ENCODE measurements around the gene LSM7. TPM values are rescaled to one million over a fixed set of nuclear protein-coding genes. Genes with fewer than 3 reads are reported as not detected.
A peak's percentile ranks its signal among the peaks of the same experiment; 100 is the strongest.

Gene LSM7
- total RNA-seq, 4 donors from 2014 or later, result 71.2 to 106 (median 87.5) TPM

- Histone ChIP-seq H3K36me3 (peaks cover 4% of the 10 kb centered on the region), H3K27me3 (no peaks in the 10 kb centered on the region), H3K27ac (peak overlapping the region; percentile 3), H3K4me3 (no peak overlapping the region), H3K4me1 (peaks cover 54% of the 10 kb centered on the region), H3K9me3 (no peaks in the 10 kb centered on the region)
- no peak for TF ChIP-seq POLR2AphosphoS5 (IDR thresholded peaks at IDR 0.05)
- TF ChIP-seq, protein P1, sequence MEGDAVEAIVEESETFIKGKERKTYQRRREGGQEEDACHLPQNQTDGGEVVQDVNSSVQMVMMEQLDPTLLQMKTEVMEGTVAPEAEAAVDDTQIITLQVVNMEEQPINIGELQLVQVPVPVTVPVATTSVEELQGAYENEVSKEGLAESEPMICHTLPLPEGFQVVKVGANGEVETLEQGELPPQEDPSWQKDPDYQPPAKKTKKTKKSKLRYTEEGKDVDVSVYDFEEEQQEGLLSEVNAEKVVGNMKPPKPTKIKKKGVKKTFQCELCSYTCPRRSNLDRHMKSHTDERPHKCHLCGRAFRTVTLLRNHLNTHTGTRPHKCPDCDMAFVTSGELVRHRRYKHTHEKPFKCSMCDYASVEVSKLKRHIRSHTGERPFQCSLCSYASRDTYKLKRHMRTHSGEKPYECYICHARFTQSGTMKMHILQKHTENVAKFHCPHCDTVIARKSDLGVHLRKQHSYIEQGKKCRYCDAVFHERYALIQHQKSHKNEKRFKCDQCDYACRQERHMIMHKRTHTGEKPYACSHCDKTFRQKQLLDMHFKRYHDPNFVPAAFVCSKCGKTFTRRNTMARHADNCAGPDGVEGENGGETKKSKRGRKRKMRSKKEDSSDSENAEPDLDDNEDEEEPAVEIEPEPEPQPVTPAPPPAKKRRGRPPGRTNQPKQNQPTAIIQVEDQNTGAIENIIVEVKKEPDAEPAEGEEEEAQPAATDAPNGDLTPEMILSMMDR (IDR thresholded peaks at IDR 0.05), result no peak
- no peak for TF ChIP-seq POLR2A (IDR thresholded peaks at IDR 0.05)
- no peak for TF ChIP-seq EP300 (IDR thresholded peaks at IDR 0.05)
- no peak for DNase-seq (ENCODE audit: low spot score in 2 of 2)
- 40% methylated on average over 5 of the region's 17 CpGs for WGBS
Measured at GRCh38 chr19:2332341-2333026, 4.1 kb upstream of the LSM7 start.

- TF ChIP-seq POLR2AphosphoS5 (IDR thresholded peaks at IDR 0.05) (no peak), EP300 (IDR thresholded peaks at IDR 0.05) (no peak), POLR2A (IDR thresholded peaks at IDR 0.05) (no peak)
- TF ChIP-seq, protein P1 (IDR thresholded peaks at IDR 0.05), result no peak
- no peak overlapping the region for H3K4me3 ChIP-seq
- no peaks in the 10 kb centered on the region for H3K9me3 ChIP-seq
- no peaks in the 10 kb centered on the region for H3K27me3 ChIP-seq
- no peaks in the 10 kb centered on the region for H3K36me3 ChIP-seq
- peak overlapping the region; percentile 22 for H3K27ac ChIP-seq
- H3K4me1 ChIP-seq, result peaks cover 61% of the 10 kb centered on the region
- DNase-seq (ENCODE audit: low spot score in 2 of 2), result no peak
- WGBS, result 85% methylated on average over 4 of the region's 12 CpGs
Measured at GRCh38 chr19:2331601-2332246, 3.3 kb upstream of the LSM7 start.

GRCh38 chr19:2330632-2331284, 2.4 kb upstream of the LSM7 start:
- no peaks in the 10 kb centered on the region for H3K9me3 ChIP-seq
- WGBS, result 34% methylated on average over 3 of the region's 20 CpGs
- H3K4me3 ChIP-seq, result no peak overlapping the region
- DNase-seq (ENCODE audit: low spot score in 2 of 2), result no peak
- no peak for TF ChIP-seq POLR2A (IDR thresholded peaks at IDR 0.05)
- H3K4me1 ChIP-seq, result peaks cover 69% of the 10 kb centered on the region
- H3K36me3 ChIP-seq, result peaks cover 3% of the 10 kb centered on the region
- H3K27ac ChIP-seq, result no peak overlapping the region
- H3K27me3 ChIP-seq, result no peaks in the 10 kb centered on the region

DNA sequence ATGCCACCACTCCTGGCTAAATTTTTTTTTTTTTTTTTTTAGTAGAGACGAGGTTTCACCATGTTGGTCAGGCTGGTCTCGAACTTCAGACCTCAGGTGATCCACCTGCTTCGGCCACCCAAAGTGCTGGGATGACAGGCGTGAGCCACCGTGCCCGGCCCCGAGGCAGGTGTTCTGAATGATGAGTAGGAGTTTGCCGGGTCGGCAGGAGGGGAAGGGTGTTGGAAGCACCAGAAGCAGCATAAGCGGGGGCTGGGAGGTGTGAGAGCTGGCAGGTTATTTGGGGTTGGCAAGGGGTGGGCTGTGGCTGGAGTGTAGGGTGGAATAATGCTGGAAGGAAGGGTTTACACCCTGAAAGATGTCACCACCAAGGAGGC, 1.9 kb upstream of the LSM7 start:
- WGBS, result 73% methylated on average over 10 of the region's 10 CpGs
- Histone ChIP-seq H3K4me1 (peaks cover 70% of the 10 kb centered on the region), H3K27ac (no peak overlapping the region)

GRCh38 chr19:2329501-2329916, 1.1 kb upstream of the LSM7 start:
- H3K4me1 ChIP-seq, result peaks cover 70% of the 10 kb centered on the region
- H3K9me3 ChIP-seq, result no peaks in the 10 kb centered on the region
- DNase-seq (ENCODE audit: low spot score in 2 of 2), result no peak
- H3K4me3 ChIP-seq, result peak overlapping the region; percentile 76
- WGBS, result 50% methylated on average over 11 of the region's 13 CpGs
- TF ChIP-seq POLR2A (IDR thresholded peaks at IDR 0.05), result no peak
- TF ChIP-seq POLR2AphosphoS5 (IDR thresholded peaks at IDR 0.05), result no peak
- H3K36me3 ChIP-seq, result peaks cover 16% of the 10 kb centered on the region
- no peak overlapping the region for H3K27ac ChIP-seq
- no peaks in the 10 kb centered on the region for H3K27me3 ChIP-seq

More for the DNA sequence above, 1.9 kb upstream of the LSM7 start:
- Histone ChIP-seq H3K27me3 (no peaks in the 10 kb centered on the region), H3K9me3 (no peaks in the 10 kb centered on the region), H3K36me3 (peaks cover 9% of the 10 kb centered on the region), H3K4me3 (no peak overlapping the region)
- TF ChIP-seq EP300 (IDR thresholded peaks at IDR 0.05) (no peak), POLR2A (IDR thresholded peaks at IDR 0.05) (no peak), POLR2AphosphoS5 (IDR thresholded peaks at IDR 0.05) (no peak)
- TF ChIP-seq, protein P1 (IDR thresholded peaks at IDR 0.05), result no peak
- no peak for DNase-seq (ENCODE audit: low spot score in 2 of 2)

- 0% methylated on average over 5 of the region's 16 CpGs for WGBS
- DNase-seq (ENCODE audit: low spot score in 2 of 2), result no peak
- H3K4me3 ChIP-seq, result peak overlapping the region; percentile 76
- H3K27me3 ChIP-seq, result no peaks in the 10 kb centered on the region
- no peaks in the 10 kb centered on the region for H3K9me3 ChIP-seq
- H3K4me1 ChIP-seq, result peaks cover 70% of the 10 kb centered on the region
- peaks cover 20% of the 10 kb centered on the region for H3K36me3 ChIP-seq
- TF ChIP-seq POLR2A (IDR thresholded peaks at IDR 0.05), result no peak
- no peak for TF ChIP-seq EP300 (IDR thresholded peaks at IDR 0.05)
- TF ChIP-seq, protein P1 (IDR thresholded peaks at IDR 0.05), result no peak
- H3K27ac ChIP-seq, result peak overlapping the region; percentile 64
Measured at GRCh38 chr19:2329149-2329478, 728 bp upstream of the LSM7 start.
